Mammary microvascular endothelial cell (primary cell): ENCODE results near the gene FOXI1. TPM values are rescaled to one million over a fixed set of nuclear protein-coding genes. Genes with fewer than 3 reads are reported as not detected.

ENCODE experiments used
- total RNA-seq: library from RNA; depleted of rRNA; stranded (reverse); fragments of >200 nt; gene quantifications from 2 replicates; pipeline ENCODE4 v1.2.3, GENCODE V29; 2015

Gene FOXI1
- total RNA-seq = not detected in 2 replicates

GRCh38 chr5:170105642-170106611 lies at the start of gene FOXI1:
TSS of gene FOXI1 (plus strand) at chr5:170105897. CDS start at chr5:170105958, 61 bp downstream.

Other genes with a start within 250 kb of the FOXI1 start
- gene INSYN2B, start 125.4 kb upstream of the FOXI1 start, total RNA-seq = 25.4 and 34.2 TPM in 2 replicates
- not detected in 2 replicates for gene C5orf58, start 127.1 kb downstream of the FOXI1 start, total RNA-seq
- 8.8 and 9.4 TPM in 2 replicates for gene LCP2, start 191.9 kb downstream of the FOXI1 start, total RNA-seq